MM.1S (cell line): ENCODE measurements around the gene CBLN1.

ENCODE experiments used
- DNase-seq: peaks from one replicate; pipeline ENCODE4 v3.0.0-alpha.2; 2015
- H2AFZ ChIP-seq: fragments of 300-600 bp; sonication (generic); 2 replicates; pipeline ENCODE4 v1.6.0; 2016; ENCODE audit warnings: antibody characterized with exemption, low read length
- H3F3A ChIP-seq: fragments of 300-600 bp; sonication (generic); 2 replicates; pipeline ENCODE4 v1.6.1; 2016; ENCODE audit warnings: mild to moderate bottlenecking, antibody characterized with exemption, low read length, moderate library complexity, mixed read lengths; ENCODE audit not compliant: insufficient read depth
- H3K27ac ChIP-seq: fragments of 300-600 bp; sonication (generic); 2 replicates; pipeline ENCODE4 v1.5.1; 2016; ENCODE audit warnings: mild to moderate bottlenecking, low read length
- H3K27me3 ChIP-seq: fragments of 300-600 bp; sonication (generic); replicated peaks from 2 replicates; pipeline ENCODE4 v1.6.0; 2016; ENCODE audit warnings: low read length; ENCODE audit not compliant: insufficient read depth
- H3K36me3 ChIP-seq: fragments of 300-600 bp; sonication (generic); replicated peaks from 2 replicates; pipeline ENCODE4 v1.6.1; 2016; ENCODE audit warnings: mild to moderate bottlenecking, low read length, mixed read lengths; ENCODE audit not compliant: insufficient read depth
- H3K4me1 ChIP-seq: fragments of 300-600 bp; sonication (generic); 2 replicates; pipeline ENCODE4 v1.6.1; 2016; ENCODE audit warnings: low read length, mixed read lengths
- H3K4me2 ChIP-seq: fragments of 300-600 bp; sonication (generic); 2 replicates; pipeline ENCODE4 v1.6.0; 2016; ENCODE audit warnings: low read depth, low read length
- H3K4me3 ChIP-seq: fragments of 300-600 bp; sonication (generic); 2 replicates; pipeline ENCODE4 v1.5.1; 2016; ENCODE audit warnings: low read length, mixed read lengths
- H3K79me2 ChIP-seq: fragments of 300-600 bp; sonication (generic); 2 replicates; pipeline ENCODE4 v1.6.1; 2016; ENCODE audit warnings: mixed run types, low read length, mixed read lengths
- H3K9ac ChIP-seq: fragments of 300-600 bp; sonication (generic); 2 replicates; pipeline ENCODE4 v1.6.1; 2016; ENCODE audit warnings: low read length, mixed read lengths
- H3K9me2 ChIP-seq: fragments of 300-600 bp; sonication (generic); replicated peaks from 2 replicates; pipeline ENCODE4 v1.6.1; 2016; ENCODE audit warnings: mild to moderate bottlenecking, low read length, mixed read lengths; ENCODE audit not compliant: insufficient read depth
- H3K9me3 ChIP-seq: fragments of 300-600 bp; sonication (generic); replicated peaks from 2 replicates; pipeline ENCODE4 v1.6.1; 2016; ENCODE audit warnings: mild to moderate bottlenecking, low read length, mixed read lengths; ENCODE audit not compliant: insufficient read depth
- H4K20me1 ChIP-seq: fragments of 300-600 bp; sonication (generic); 2 replicates; pipeline ENCODE4 v1.6.1; 2016; ENCODE audit warnings: mild to moderate bottlenecking, low read length, moderate library complexity, mixed read lengths; ENCODE audit not compliant: insufficient read depth
- CTCF ChIP-seq: fragments of 300-600 bp; sonication (generic); IDR thresholded peaks from 2 replicates; pipeline ENCODE4 v1.5.1; 2016; ENCODE audit warnings: antibody characterized with exemption, low read length, mixed read lengths
- EZH2 ChIP-seq: fragments of 300-600 bp; sonication (generic); optimal IDR thresholded peaks from 2 replicates; pipeline ENCODE3; 2017; ENCODE audit warnings: low read depth, mild to moderate bottlenecking, antibody characterized with exemption, low read length, mixed read lengths
- EZH2phosphoT487 ChIP-seq: fragments of 300-600 bp; sonication (generic); IDR thresholded peaks from 2 replicates; pipeline ENCODE4 v1.6.1; 2018; ENCODE audit warnings: antibody characterized with exemption, low read length

Gene CBLN1

GRCh38 chr16:49261930-49262329 is 19.7 kb downstream of the CBLN1 start:
- no peaks in the 10 kb centered on the region for H3K4me1 ChIP-seq
- TF ChIP-seq EZH2 (no peak), EZH2phosphoT487 (no peak), CTCF (no peak)
- H3K27me3 ChIP-seq: no peaks in the 10 kb centered on the region
- H4K20me1 ChIP-seq: no peaks in the 10 kb centered on the region
- no peaks in the 10 kb centered on the region for H3K9me3 ChIP-seq
- DNase-seq: no peak
- H3K9ac ChIP-seq: no peak overlapping the region
- H3K79me2 ChIP-seq: no peaks in the 10 kb centered on the region
- H2AFZ ChIP-seq: no peak overlapping the region
- H3F3A ChIP-seq: no peaks in the 10 kb centered on the region
- H3K4me2 ChIP-seq: no peak overlapping the region
- H3K4me3 ChIP-seq: no peak overlapping the region
- no peaks in the 10 kb centered on the region for H3K36me3 ChIP-seq
- no peaks in the 10 kb centered on the region for H3K9me2 ChIP-seq
- H3K27ac ChIP-seq: no peak overlapping the region

- H3K27me3 ChIP-seq: no peaks in the 10 kb centered on the region
- no peak overlapping the region for H2AFZ ChIP-seq
- H3K4me1 ChIP-seq: no peaks in the 10 kb centered on the region
Measured at GRCh38 chr16:49260956-49261530, 20.6 kb downstream of the CBLN1 start.

GRCh38 chr16:49260253-49260652 is 21.4 kb downstream of the CBLN1 start:
- H4K20me1 ChIP-seq: no peaks in the 10 kb centered on the region
- H3K9ac ChIP-seq: no peak overlapping the region
- H3K9me2 ChIP-seq: no peaks in the 10 kb centered on the region
- H3K4me1 ChIP-seq: no peaks in the 10 kb centered on the region
- no peaks in the 10 kb centered on the region for H3K9me3 ChIP-seq
- H3K36me3 ChIP-seq: no peaks in the 10 kb centered on the region
- H3K79me2 ChIP-seq: no peaks in the 10 kb centered on the region
- TF ChIP-seq EZH2: no peak
- TF ChIP-seq CTCF: no peak
- TF ChIP-seq EZH2phosphoT487: no peak
- no peaks in the 10 kb centered on the region for H3K27me3 ChIP-seq
- H3F3A ChIP-seq: no peaks in the 10 kb centered on the region
- no peak overlapping the region for H3K4me2 ChIP-seq
- H3K27ac ChIP-seq: no peak overlapping the region
- no peak overlapping the region for H3K4me3 ChIP-seq
- no peak for DNase-seq
- no peak overlapping the region for H2AFZ ChIP-seq

More at GRCh38 chr16:49260956-49261530, 20.6 kb downstream of the CBLN1 start:
- Histone ChIP-seq H3K27ac (no peak overlapping the region), H3K79me2 (no peaks in the 10 kb centered on the region), H3F3A (no peaks in the 10 kb centered on the region), H3K36me3 (no peaks in the 10 kb centered on the region), H3K9me2 (no peaks in the 10 kb centered on the region), H3K9me3 (no peaks in the 10 kb centered on the region), H3K9ac (no peak overlapping the region), H4K20me1 (no peaks in the 10 kb centered on the region), H3K4me2 (no peak overlapping the region), H3K4me3 (no peak overlapping the region)
- no peak for TF ChIP-seq EZH2
- TF ChIP-seq EZH2phosphoT487: no peak
- TF ChIP-seq CTCF: no peak
- DNase-seq: no peak
